ENCODE results near the gene COL15A1.

DNA sequence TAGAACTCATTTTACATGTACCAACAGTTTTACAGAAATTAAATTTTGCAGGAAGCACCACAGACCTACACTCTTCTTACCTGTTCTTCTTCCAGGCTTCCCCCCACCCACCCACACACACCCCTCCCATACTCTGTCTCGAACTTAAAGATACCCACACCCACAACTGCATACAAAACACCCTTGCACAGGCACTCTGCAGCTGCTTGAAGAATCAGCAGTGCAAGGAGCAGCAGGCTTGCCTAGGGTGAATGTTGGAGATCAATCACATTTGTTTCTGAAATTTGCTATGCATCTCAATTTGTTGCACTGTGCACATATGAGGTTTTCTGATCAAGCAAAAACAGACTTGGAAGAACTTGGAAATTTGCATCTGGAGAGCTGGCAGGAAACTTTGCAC, 83.7 kb downstream of the COL15A1 start:
- TF ChIP-seq ZNF274 (IDR thresholded peaks at IDR 0.05; ENCODE audit: low read depth, low read length), result no peak
- no peak for TF ChIP-seq YY1 (IDR thresholded peaks at IDR 0.05; ENCODE audit: insufficient read depth, insufficient read length)
